Muscle of leg (tissue), 11 donors: ENCODE results near the gene INPP4B. TPM values are rescaled to one million over a fixed set of nuclear protein-coding genes. Genes with fewer than 3 reads are reported as not detected.

Experiments
- DNase-seq: peaks from one replicate; pipeline ENCODE4 v3.0.0; 2013
- H3K27ac ChIP-seq: one replicate; pipeline ENCODE4 v1.5.1; 2013; ENCODE audit warnings: mild to moderate bottlenecking, low read length, control low read depth
- H3K27me3 ChIP-seq: one replicate; pipeline ENCODE4 v1.6.1; 2013; ENCODE audit warnings: low read length; ENCODE audit not compliant: control insufficient read depth, insufficient read depth
- H3K36me3 ChIP-seq: one replicate; pipeline ENCODE4 v1.6.1; 2013; ENCODE audit warnings: low read length; ENCODE audit not compliant: control insufficient read depth, insufficient read depth
- H3K4me1 ChIP-seq: one replicate; pipeline ENCODE4 v1.6.1; 2013; ENCODE audit warnings: low read length; ENCODE audit not compliant: control insufficient read depth, insufficient read depth
- H3K4me3 ChIP-seq: one replicate; pipeline ENCODE4 v1.5.1; 2013; ENCODE audit warnings: low read length, control low read depth
- H3K9me3 ChIP-seq: replicated peaks from 2 replicates; pipeline ENCODE4 v1.6.1; 2013; ENCODE audit warnings: low read depth, low read length; ENCODE audit not compliant: control insufficient read depth
- whole genome bisulfite sequencing: methylation state at CpG from one replicate; pipeline ENCODE4 v1.1.5; 2013; ENCODE audit warnings: missing lambda C conversion rate; ENCODE audit not compliant: insufficient coverage; 5-methylcytosine and 5-hydroxymethylcytosine counted together
- polyA plus RNA-seq, 8 donors: library from polyadenylated mRNA; unstranded; fragments of 120-200 nt; gene quantifications; one replicate each; pipeline versions ENCODE4 v1.2.1 to v1.2.3, GENCODE V29; 2013; ENCODE audit warnings: inconsistent platforms in 1 of 8, low replicate concordance in 1 of 8; ENCODE audit not compliant: insufficient read length in 8 of 8, insufficient read depth in 1 of 8
- total RNA-seq: library from RNA; stranded (reverse); fragments of 120-200 nt; gene quantifications from one replicate; pipeline ENCODE4 v1.2.4, GENCODE V29; 2013

INPP4B gene
- total and polyA plus RNA-seq, 9 donors, result 15.7 to 55.1 (median 30.6) TPM

DNA sequence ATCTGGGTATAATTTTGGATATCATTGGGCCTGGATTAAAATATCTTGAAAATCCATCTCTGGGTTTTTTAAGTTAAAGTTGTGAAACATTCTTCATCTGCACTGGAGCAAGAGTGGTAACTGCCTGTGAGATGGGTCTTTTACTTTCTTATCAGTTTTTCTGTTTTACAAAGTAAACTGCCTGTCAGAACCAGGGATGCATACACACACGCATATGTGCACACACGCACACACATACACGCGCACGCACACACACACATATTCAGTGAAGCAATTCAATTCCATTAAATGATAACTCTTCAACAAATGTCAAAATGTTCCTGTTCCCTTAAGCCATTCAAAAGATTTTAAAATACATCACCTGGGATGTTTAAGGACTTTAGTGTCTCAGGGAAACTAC, 515.8 kb downstream of the INPP4B start:
- H3K36me3 ChIP-seq, result no peaks in the 10 kb centered on the region
- 98% methylated on average over 5 of the region's 5 CpGs for WGBS
- no peak for DNase-seq
- no peaks in the 10 kb centered on the region for H3K9me3 ChIP-seq
- no peak overlapping the region for H3K4me3 ChIP-seq
- H3K27ac ChIP-seq, result no peak overlapping the region
- H3K4me1 ChIP-seq, result peaks cover 2% of the 10 kb centered on the region
- no peaks in the 10 kb centered on the region for H3K27me3 ChIP-seq

DNA sequence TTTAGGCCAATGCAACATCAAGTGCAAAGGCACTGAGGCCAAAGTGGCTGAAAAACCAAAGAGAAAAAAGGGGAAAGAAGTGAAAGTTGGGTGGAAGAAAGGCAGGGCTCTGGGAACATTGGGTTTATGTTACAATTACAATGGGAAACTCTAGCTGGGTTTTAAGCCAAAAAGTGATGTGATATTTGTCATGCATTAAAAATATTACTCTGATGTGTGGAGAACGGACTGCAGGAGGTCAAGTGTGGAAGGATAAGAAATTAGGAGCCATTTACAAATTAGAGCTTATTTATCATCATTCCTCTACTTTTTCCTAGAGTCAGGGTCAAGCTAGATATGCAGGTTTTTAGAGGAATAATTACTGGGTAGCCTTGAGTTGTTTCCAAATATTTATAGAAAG, 516.8 kb downstream of the INPP4B start:
- WGBS, result no CpG with 5 or more reads among the region's 1 CpG
- Histone ChIP-seq H3K4me1 (peaks cover 2% of the 10 kb centered on the region), H3K27me3 (no peaks in the 10 kb centered on the region), H3K4me3 (no peak overlapping the region), H3K36me3 (no peaks in the 10 kb centered on the region), H3K27ac (no peak overlapping the region), H3K9me3 (no peaks in the 10 kb centered on the region)
- DNase-seq, result no peak

DNA sequence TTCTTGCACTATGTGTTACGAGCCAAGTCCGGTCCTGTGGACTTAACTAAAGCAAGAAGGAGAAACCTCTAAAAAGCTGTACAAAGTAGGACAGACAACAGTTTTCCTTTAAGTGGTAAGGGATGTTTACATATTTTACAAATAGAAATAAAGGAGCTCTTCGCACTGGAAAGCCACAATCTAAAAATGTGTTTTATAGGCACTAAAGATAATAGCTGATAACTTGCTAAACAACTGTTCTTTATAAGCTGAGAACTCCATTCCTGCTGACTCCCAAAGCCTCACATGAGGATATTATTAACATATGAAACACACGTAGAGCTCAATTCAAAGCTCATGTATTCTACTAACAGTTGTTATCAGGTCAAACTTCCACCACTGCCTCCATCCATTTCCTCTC, 519.9 kb downstream of the INPP4B start:
- no peaks in the 10 kb centered on the region for H3K36me3 ChIP-seq
- H3K9me3 ChIP-seq, result no peaks in the 10 kb centered on the region
- H3K4me1 ChIP-seq, result peaks cover 2% of the 10 kb centered on the region
- WGBS, result no CpG with 5 or more reads among the region's 4 CpGs
- H3K27ac ChIP-seq, result no peak overlapping the region
- DNase-seq, result no peak
- H3K4me3 ChIP-seq, result no peak overlapping the region
- H3K27me3 ChIP-seq, result no peaks in the 10 kb centered on the region

DNA sequence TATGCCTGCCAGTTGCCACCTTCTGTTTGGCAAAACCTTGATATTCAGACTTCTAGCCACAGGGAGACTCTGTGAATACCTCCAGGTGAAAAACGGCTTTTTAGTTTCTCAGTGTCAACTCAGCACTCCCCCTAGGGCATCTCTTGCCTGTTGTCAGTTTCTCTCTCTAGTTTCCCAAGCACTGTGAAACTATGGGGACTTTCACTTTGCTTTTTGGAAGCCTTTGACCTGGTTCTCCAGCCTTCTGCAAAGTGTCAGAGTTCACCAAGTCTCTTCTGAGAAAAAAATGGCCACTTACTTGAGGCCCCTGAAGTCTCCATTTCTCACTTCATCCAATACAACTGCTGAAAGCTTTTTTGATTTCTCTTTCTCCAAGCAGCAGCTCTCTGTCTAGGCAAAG, 521.5 kb downstream of the INPP4B start:
- H3K27me3 ChIP-seq, result no peaks in the 10 kb centered on the region
- no peak overlapping the region for H3K4me3 ChIP-seq
- WGBS, result 43% methylated on average over 1 of the region's 1 CpG
- no peaks in the 10 kb centered on the region for H3K4me1 ChIP-seq
- H3K9me3 ChIP-seq, result no peaks in the 10 kb centered on the region
- DNase-seq, result no peak
- H3K36me3 ChIP-seq, result no peaks in the 10 kb centered on the region
- H3K27ac ChIP-seq, result no peak overlapping the region

DNA sequence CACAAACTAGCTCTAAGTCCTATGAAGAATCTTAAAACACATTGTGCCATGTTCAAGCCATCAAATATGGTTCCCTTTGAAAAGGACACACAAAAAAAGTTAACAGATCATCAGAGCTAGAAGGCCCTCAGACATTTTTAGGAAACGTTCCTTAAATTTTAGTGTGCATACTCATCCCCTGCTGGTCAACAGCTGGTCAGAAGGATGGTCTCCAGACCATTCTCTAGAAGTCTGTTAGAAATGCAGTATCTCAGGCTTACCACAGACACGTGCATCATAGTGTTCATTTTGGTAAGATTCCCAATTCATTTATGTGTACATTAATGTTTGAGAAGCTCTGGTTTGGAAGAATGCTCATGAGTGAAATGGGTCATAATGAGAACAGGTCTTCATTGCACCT, 523.1 kb downstream of the INPP4B start:
- H3K36me3 ChIP-seq, result no peaks in the 10 kb centered on the region
- DNase-seq, result no peak
- no peaks in the 10 kb centered on the region for H3K27me3 ChIP-seq
- H3K27ac ChIP-seq, result no peak overlapping the region
- 80% methylated on average over 1 of the region's 2 CpGs for WGBS
- no peak overlapping the region for H3K4me3 ChIP-seq
- no peaks in the 10 kb centered on the region for H3K4me1 ChIP-seq
- no peaks in the 10 kb centered on the region for H3K9me3 ChIP-seq

DNA sequence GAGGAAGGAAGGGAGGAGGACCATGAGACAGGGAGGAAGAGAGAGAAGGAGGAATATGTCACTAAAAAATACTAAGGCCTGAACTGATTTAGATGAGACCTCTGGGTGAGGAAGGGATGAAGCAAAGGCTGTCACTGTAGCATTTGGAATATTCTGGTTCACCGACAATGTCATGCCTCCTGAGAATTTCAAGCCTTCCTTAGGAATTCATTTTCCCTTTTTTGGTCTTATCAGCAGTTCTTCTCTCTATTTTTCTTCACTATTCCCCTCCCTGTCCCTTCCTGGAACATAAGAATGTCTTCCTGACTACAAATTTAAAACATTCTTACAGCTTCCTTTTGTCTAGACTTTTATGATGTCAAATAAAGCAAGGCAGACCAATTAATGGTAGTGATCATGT, 527.8 kb downstream of the INPP4B start:
- DNase-seq, result peak; percentile 12

DNA sequence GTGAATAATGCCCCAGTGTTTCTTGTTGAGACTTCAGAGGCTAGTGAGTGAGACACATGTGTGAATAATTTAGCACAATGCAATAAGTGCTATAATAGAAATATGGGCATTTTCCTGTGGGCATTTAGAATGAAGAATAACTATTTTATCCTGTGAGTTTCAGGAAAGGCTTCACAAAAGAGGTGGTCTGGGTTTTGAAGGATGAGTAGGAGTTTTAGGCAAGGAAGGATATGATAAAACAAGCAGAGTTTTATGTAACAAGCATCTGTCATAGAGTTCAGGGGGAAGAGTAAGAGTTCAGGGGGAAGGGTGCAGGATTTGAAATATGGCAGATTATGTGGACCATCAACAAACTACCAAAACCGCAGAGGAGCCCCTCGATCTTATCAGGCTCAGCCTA, 529.2 kb downstream of the INPP4B start:
- H3K36me3 ChIP-seq, result no peaks in the 10 kb centered on the region
- no CpG with 5 or more reads among the region's 2 CpGs for WGBS
- no peak overlapping the region for H3K4me3 ChIP-seq
- peaks cover 17% of the 10 kb centered on the region for H3K4me1 ChIP-seq
- no peak for DNase-seq
- no peaks in the 10 kb centered on the region for H3K27me3 ChIP-seq
- no peak overlapping the region for H3K27ac ChIP-seq
- H3K9me3 ChIP-seq, result no peaks in the 10 kb centered on the region

More for the DNA sequence above, 527.8 kb downstream of the INPP4B start:
- no peak overlapping the region for H3K27ac ChIP-seq
- H3K9me3 ChIP-seq, result no peaks in the 10 kb centered on the region
- H3K27me3 ChIP-seq, result no peaks in the 10 kb centered on the region
- no CpG with 5 or more reads among the region's 1 CpG for WGBS
- no peak overlapping the region for H3K4me3 ChIP-seq
- H3K4me1 ChIP-seq, result peaks cover 11% of the 10 kb centered on the region
- no peaks in the 10 kb centered on the region for H3K36me3 ChIP-seq

DNA sequence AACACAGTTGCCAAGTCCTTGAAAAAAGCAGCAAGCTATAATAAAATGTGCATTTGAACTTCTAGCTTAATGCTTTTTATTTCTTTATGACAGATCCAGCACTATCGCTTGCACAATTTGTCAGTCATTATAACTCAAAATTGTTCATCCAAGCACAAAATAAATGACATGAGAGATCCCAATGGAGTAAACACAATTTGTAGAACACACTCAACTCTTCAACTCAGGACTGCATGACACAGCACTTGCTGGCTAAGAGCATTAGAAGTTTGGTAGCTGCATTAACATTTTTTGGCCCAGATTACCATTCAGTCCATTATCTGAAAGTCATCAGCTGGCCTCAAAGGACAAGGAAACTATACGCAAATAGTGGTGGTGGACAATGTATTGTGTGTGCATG, 530.1 kb downstream of the INPP4B start:
- peak; percentile 52 for DNase-seq
- WGBS, result no CpG with 5 or more reads among the region's 2 CpGs
- Histone ChIP-seq H3K4me1 (peaks cover 17% of the 10 kb centered on the region), H3K36me3 (no peaks in the 10 kb centered on the region), H3K9me3 (no peaks in the 10 kb centered on the region), H3K27me3 (no peaks in the 10 kb centered on the region), H3K4me3 (no peak overlapping the region), H3K27ac (no peak overlapping the region)

DNA sequence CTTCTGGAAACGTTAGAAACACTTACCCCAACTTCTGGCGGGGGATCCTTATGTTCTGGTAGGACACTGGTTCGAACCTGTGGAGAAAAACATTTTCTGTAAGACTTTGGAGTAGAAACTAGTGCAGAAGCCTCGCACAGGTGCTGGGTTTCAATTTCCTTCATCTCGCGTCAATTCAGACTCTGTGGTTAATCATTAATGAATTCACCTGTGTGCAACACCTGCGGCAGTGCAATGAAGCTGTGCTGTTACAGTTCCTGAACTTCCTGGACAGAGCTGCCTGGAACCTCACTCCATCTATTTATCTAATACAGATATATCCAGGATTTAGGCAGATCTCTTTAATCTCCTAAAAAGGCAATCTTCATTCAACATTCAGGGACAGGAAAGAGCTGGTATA, 531.4 kb downstream of the INPP4B start:
- 92% methylated on average over 4 of the region's 7 CpGs for WGBS
- Histone ChIP-seq H3K27me3 (no peaks in the 10 kb centered on the region), H3K4me3 (no peak overlapping the region), H3K27ac (no peak overlapping the region), H3K4me1 (peaks cover 20% of the 10 kb centered on the region), H3K36me3 (no peaks in the 10 kb centered on the region), H3K9me3 (no peaks in the 10 kb centered on the region)
- DNase-seq, result no peak

DNA sequence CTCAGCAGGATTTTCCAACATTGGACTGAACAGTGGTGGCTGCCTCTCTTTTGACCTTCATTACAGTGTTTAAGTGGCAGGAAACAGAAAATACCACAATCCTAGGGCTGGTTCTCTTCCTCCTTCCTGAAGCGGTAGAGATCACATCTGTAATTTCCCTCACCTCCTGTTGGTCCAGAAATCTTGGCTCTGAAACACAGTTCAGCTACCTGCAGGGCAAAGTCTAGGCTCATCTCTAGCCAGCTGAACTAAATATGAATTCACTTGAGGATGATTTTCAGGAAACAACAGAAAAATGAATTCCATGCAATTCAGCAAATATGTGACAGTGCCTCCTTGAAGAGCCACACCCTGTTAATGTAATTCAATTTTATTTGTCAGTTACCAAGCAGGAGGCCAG, 531.9 kb downstream of the INPP4B start:
- WGBS, result no CpG with 5 or more reads among the region's 1 CpG
- DNase-seq, result no peak
- no peaks in the 10 kb centered on the region for H3K36me3 ChIP-seq
- H3K4me1 ChIP-seq, result peaks cover 23% of the 10 kb centered on the region
- H3K27me3 ChIP-seq, result no peaks in the 10 kb centered on the region
- no peak overlapping the region for H3K27ac ChIP-seq
- no peak overlapping the region for H3K4me3 ChIP-seq
- H3K9me3 ChIP-seq, result no peaks in the 10 kb centered on the region

DNA sequence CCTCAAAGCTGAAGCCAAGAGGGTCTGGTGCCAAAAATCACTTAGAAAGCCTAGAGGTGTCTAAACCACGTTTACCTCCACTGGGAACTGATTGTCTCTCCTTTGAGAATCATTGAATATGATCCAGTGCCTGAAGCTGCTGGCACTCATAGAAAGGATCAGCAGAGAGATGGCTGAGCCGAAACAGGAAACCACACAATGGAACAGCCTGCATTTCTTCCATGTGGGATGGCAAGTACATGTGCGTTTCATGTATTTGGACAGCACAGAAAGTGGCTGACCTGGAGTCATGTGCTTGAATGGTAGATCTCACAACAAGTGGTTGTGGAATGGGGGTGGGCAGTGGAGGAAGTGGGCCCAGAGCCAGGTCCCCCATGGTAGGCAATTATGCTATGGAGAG, 533.7 kb downstream of the INPP4B start:
- DNase-seq, result peak; percentile 22
- Histone ChIP-seq H3K36me3 (no peaks in the 10 kb centered on the region), H3K4me1 (peaks cover 26% of the 10 kb centered on the region), H3K9me3 (no peaks in the 10 kb centered on the region), H3K4me3 (no peak overlapping the region), H3K27me3 (no peaks in the 10 kb centered on the region), H3K27ac (no peak overlapping the region)
- whole genome bisulfite sequencing, result 71% methylated on average over 2 of the region's 3 CpGs
